ENCODE results near the gene BCORL1.

- TF ChIP-seq CTCF (IDR thresholded peaks at IDR 0.05) (no peak), POLR2A (IDR thresholded peaks at IDR 0.05) (no peak)
These were observed 98.4 kb downstream of the BCORL1 start for GRCh38 chrX:130080791-130081367.

Measured in Peyer's patch (tissue), 4 donors.